Muscle layer of colon (tissue), 2 donors: ENCODE data around the gene NRN1.

ENCODE experiments used
- H3K27ac ChIP-seq: one replicate; pipeline ENCODE4 v1.7.0; 2013; ENCODE audit warnings: low read depth, mild to moderate bottlenecking, low read length, moderate library complexity
- H3K27me3 ChIP-seq, 2 donors: one replicate each; pipeline ENCODE4 v1.7.0; 2013; ENCODE audit warnings: low read length in 2 of 2, mild to moderate bottlenecking in 2 of 2; ENCODE audit not compliant: insufficient read depth in 2 of 2, control insufficient read depth in 1 of 2
- H3K36me3 ChIP-seq: one replicate; pipeline ENCODE4 v1.7.0; 2013; ENCODE audit warnings: mild to moderate bottlenecking, low read length; ENCODE audit not compliant: insufficient read depth
- H3K4me1 ChIP-seq: one replicate; pipeline ENCODE4 v1.7.0; 2013; ENCODE audit warnings: mild to moderate bottlenecking, low read length; ENCODE audit not compliant: insufficient read depth
- H3K4me3 ChIP-seq, 2 donors: one replicate each; pipeline ENCODE4 v1.7.0; 2013; ENCODE audit warnings: low read length in 2 of 2, low read depth in 1 of 2, mild to moderate bottlenecking in 1 of 2, moderate library complexity in 1 of 2
- H3K9ac ChIP-seq: one replicate; pipeline ENCODE4 v1.7.0; 2013; ENCODE audit warnings: low read length
- H3K9me3 ChIP-seq: one replicate; pipeline ENCODE4 v1.7.0; 2013; ENCODE audit warnings: mild to moderate bottlenecking, low read length
- donor health status: abdominal sarcoma.
- donor health status: Adenocarcinoma of cecum.

NRN1 gene

GRCh38 chr6:5967594-5967993 lies 39.1 kb downstream of the NRN1 start:
- no peaks in the 10 kb centered on the region for H3K9me3 ChIP-seq
- H3K27ac ChIP-seq: no peak overlapping the region
- H3K4me1 ChIP-seq: no peaks in the 10 kb centered on the region
- H3K27me3 ChIP-seq: no peaks in the 10 kb centered on the region
- H3K9ac ChIP-seq: no peak overlapping the region
- H3K4me3 ChIP-seq: no peak overlapping the region
- H3K36me3 ChIP-seq: no peaks in the 10 kb centered on the region

- H3K9me3 ChIP-seq: no peaks in the 10 kb centered on the region
- no peaks in the 10 kb centered on the region for H3K36me3 ChIP-seq
- H3K4me1 ChIP-seq: no peaks in the 10 kb centered on the region
- H3K27ac ChIP-seq: no peak overlapping the region
- H3K4me3 ChIP-seq: no peak overlapping the region
- no peaks in the 10 kb centered on the region for H3K27me3 ChIP-seq
- H3K9ac ChIP-seq: no peak overlapping the region
Measured at GRCh38 chr6:5962794-5963193, 43.9 kb downstream of the NRN1 start.

GRCh38 chr6:5961836-5962235 lies 44.9 kb downstream of the NRN1 start:
- Histone ChIP-seq H3K9ac (no peak overlapping the region), H3K4me1 (no peaks in the 10 kb centered on the region), H3K27me3 (no peaks in the 10 kb centered on the region), H3K36me3 (no peaks in the 10 kb centered on the region), H3K27ac (no peak overlapping the region), H3K4me3 (no peak overlapping the region), H3K9me3 (no peaks in the 10 kb centered on the region)

- Histone ChIP-seq H3K4me1 (no peaks in the 10 kb centered on the region), H3K9me3 (no peaks in the 10 kb centered on the region), H3K36me3 (no peaks in the 10 kb centered on the region), H3K4me3 (no peak overlapping the region), H3K27ac (no peak overlapping the region), H3K27me3 (no peaks in the 10 kb centered on the region), H3K9ac (no peak overlapping the region)
Measured at GRCh38 chr6:5960456-5960855, 46.3 kb downstream of the NRN1 start.

GRCh38 chr6:5958921-5959320 lies 47.8 kb downstream of the NRN1 start:
- Histone ChIP-seq H3K27ac (no peak overlapping the region), H3K9ac (no peak overlapping the region), H3K9me3 (no peaks in the 10 kb centered on the region), H3K4me3 (no peak overlapping the region), H3K4me1 (no peaks in the 10 kb centered on the region), H3K27me3 (no peaks in the 10 kb centered on the region), H3K36me3 (no peaks in the 10 kb centered on the region)

GRCh38 chr6:5956939-5957338 lies 49.8 kb downstream of the NRN1 start:
- Histone ChIP-seq H3K9ac (no peak overlapping the region), H3K9me3 (no peaks in the 10 kb centered on the region)

GRCh38 chr6:5950361-5950785 lies 56.4 kb downstream of the NRN1 start:
- H3K27ac ChIP-seq: no peak overlapping the region

More at GRCh38 chr6:5956939-5957338, 49.8 kb downstream of the NRN1 start:
- no peaks in the 10 kb centered on the region for H3K4me1 ChIP-seq
- H3K27me3 ChIP-seq: no peaks in the 10 kb centered on the region
- no peak overlapping the region for H3K4me3 ChIP-seq
- H3K27ac ChIP-seq: no peak overlapping the region
- no peaks in the 10 kb centered on the region for H3K36me3 ChIP-seq

More at GRCh38 chr6:5950361-5950785, 56.4 kb downstream of the NRN1 start:
- H3K9ac ChIP-seq: no peak overlapping the region
- no peaks in the 10 kb centered on the region for H3K27me3 ChIP-seq
- H3K4me3 ChIP-seq: no peak overlapping the region
- no peaks in the 10 kb centered on the region for H3K9me3 ChIP-seq
- H3K4me1 ChIP-seq: no peaks in the 10 kb centered on the region
- H3K36me3 ChIP-seq: no peaks in the 10 kb centered on the region
